ENCODE results near the gene SNIP1.
"Not testable (repeated sequence)": the region's sequence is repeated elsewhere in the genome, so short reads cannot be mapped to it uniquely, and the experiment has no call there.

The SNIP1 gene

GRCh38 chr1:37559957-37560379 lies 5.9 kb upstream of the SNIP1 start:
- DNase-seq (ENCODE audit: low read depth) = not testable (repeated sequence)

- DNase-seq (ENCODE audit: low read depth) = no peak
Observed at GRCh38 chr1:37559080-37559479, 5.0 kb upstream of the SNIP1 start.

- DNase-seq (ENCODE audit: low read depth) = no peak
Observed at GRCh38 chr1:37558411-37558810, 4.3 kb upstream of the SNIP1 start.

DNA sequence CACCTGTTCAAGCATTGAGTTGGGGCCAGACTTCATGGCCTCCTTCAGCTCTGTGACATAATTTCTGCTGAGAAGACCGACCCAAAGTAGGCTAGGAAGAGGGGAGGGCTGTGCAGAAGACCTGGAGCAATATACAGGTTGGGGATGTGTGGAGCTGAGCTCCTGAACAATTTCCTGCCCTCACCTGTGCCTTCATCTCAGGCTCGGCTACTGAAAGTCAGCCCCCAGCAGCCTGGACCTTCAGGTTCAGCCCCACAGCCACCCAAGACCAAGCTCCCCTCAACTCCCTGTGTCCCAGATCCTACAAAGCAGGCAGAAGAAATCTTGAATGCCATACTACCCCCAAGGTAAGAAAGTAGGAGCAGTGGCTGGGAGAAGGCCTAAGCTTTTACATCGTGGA lies 3.3 kb upstream of the SNIP1 start:
- no peak for DNase-seq (ENCODE audit: low read depth)

DNA sequence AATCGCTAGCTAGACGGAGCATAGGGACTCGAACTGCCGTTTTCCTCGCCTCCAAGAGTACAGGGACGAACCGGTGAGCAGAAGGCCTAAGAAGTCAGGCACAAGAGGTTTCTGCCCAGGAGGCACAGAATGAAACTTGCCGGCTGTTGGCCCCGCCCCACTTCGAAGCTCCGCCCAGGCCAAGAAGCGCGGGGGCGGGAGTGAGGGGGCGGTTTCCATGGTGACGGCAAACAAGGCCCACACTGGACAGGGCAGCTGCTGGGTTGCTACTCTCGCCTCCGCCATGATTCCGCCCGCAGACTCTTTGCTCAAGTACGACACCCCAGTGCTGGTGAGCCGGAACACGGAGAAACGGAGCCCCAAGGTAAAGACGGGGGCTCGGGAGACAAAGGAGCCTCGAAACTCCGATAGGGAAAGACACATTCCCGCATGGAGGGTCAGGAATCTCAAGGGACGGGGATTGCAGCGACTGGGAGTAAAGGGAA lies 2.7 kb upstream of the SNIP1 start, which contains the start of gene DNALI1:
Gene DNALI1 (plus strand): TSS at position 229 of the 485 bp plus-strand sequence. CDS start 55 bp downstream, at position 284.
- DNase-seq (ENCODE audit: low read depth) = no peak

DNA sequence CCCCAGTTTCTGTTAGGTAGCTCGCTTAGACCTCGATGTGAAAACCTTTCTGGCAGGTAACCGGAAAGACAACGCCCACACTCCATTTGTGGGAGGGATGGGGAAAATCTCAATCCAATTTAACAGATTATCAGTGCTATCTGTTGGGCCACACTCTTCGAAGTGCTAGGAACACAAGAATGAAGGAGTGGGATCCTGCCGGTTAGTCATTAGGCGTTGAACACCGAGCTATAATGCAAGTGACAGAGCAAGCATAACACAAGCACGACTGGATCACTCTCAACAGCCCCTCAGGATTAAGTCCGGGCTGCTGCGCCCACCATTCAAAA lies 531 bp downstream of the SNIP1 start:
- no peak for DNase-seq (ENCODE audit: low read depth)

DNA sequence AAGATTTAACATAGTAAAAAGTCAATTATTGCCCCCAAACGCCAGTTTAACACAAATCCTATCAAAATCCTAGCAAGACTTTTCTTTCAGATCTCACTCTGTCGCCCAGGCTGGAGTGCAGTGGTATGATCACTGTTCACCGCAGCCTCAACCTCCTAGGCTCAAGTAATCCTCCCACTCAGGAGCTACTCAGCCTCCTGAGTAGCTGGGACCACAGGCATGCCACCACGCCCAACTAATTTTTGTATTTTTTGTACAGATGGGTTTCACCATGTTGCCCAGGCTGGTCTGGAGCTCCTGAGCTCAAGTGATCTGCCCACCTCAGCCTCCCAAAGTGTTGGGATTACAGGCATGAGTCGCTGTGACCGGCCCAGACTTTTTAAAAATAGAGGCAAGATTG lies 4.8 kb downstream of the SNIP1 start:
- no peak for DNase-seq (ENCODE audit: low read depth)

GRCh38 chr1:37545019-37545418 lies 9.1 kb downstream of the SNIP1 start:
- DNase-seq (ENCODE audit: low read depth) = no peak

DNA sequence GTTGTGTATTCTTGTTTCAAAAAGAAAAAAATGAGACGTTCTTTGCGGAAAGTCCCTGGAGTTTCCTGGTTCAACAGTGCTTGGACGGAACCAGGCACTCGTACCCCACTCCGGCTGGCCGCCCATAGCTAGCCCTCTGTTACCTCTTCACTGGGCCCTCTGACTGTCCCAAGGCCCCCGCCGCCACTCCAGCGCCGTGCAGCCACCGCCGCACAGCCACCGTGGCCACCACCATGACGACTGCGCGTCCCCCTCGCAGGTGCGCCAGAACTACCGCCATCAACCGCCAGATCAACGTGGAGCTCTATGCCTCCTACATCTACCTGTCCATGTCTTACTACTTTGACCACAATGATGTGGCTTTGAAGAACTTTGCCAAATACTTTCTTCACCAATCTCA lies 9.6 kb downstream of the SNIP1 start:
- no peak for DNase-seq (ENCODE audit: low read depth)

- no peak for DNase-seq (ENCODE audit: low read depth)
Observed at GRCh38 chr1:37540036-37540785, 13.9 kb downstream of the SNIP1 start.

- DNase-seq (ENCODE audit: low read depth) = not testable (repeated sequence)
Observed at GRCh38 chr1:37539154-37539553, 14.9 kb downstream of the SNIP1 start.

- no peak for DNase-seq (ENCODE audit: low read depth)
Observed at GRCh38 chr1:37537378-37537777, 16.7 kb downstream of the SNIP1 start.

DNA sequence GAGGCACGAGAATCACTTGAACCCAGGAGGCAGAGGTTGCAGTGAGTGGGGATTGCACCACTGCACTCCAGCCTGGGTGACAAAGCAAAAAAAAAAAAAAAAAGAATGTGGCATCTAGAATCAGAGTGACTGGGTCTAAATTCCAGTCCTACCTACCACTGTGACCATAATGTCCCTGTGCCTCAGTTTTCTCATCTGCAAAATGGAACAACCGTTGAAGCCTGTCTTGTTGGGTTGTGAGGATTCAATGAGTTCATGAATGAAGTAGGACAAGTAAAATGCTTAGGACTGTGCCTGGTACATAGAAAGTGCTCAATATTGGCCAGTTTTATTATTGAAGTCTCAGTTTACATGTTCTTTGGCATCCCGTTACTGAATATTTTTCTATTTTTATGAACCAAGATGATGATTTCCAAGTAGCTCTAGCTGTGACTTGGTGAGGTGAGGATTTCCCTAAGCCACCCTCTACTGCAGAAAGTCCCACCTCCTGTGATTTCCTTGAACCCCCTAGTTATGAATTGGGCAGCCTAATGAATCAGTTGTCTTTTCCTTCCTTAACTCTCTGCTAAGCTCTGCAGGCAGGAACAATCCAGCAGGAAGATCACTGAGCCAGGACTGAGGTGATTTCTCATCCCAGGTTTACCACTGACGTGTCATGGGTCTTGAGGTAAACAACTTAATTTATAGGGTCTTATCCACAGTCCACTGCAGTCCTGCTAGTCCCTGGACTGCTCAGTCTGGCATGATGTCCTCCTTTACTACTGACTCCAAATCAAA lies 20.6 kb downstream of the SNIP1 start:
- DNase-seq (ENCODE audit: low read depth) = no peak

DNA sequence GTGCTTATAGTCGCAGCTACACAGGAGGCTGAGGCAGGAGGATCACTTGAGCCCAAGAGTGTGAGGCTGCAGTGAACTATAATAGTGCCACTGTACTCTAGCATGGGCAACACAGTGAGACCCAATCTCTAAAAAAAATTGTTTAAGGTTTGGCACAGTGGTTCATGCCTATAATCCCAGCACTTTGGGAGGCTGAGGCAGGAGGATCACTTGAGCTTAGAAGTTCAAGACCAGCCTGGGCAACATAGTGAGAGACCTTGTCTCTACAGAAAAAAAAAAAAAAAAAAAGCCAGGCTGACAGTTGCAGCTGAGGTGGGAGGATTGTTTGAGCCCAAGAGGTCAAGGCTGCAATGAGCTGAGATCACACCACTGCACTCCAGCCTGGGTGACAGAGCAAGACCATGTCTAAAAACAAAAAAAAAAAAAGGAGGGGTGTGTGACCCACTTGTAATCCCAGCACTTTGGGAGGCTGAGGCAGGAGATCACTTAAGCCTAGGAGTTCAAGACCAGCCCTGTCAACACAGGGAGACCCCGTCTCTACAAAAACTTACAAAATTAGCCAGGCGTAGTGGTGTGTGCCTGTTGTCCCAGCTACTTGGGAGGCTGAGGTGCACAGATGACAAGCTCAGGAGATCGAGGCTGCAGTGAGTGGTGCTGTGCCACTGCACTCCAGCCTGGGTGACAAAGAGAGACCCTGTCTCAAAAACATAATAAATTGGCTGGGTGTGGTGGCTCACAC lies 21.5 kb downstream of the SNIP1 start:
- not testable (repeated sequence) for DNase-seq (ENCODE audit: low read depth)

DNA sequence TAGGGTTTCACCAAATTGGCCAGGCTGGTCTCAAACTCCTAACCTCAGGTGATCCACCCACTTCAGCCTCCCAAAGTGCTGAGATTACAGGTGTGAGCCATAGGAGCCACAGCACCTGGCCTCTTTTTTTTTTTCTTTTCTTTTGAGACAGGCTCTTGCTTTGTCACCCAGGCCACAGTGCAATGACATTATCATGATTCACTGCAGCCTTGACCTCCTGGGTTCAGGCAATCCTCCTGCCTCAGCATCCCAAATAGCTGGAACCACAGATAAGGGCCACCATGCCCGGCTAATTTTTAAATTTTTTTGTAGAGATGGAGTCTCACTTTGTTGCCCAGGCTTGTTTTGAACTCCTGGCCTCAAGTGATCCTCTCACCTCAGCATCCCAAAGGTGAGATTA lies 24.2 kb downstream of the SNIP1 start:
- DNase-seq (ENCODE audit: low read depth) = not testable (repeated sequence)

DNA sequence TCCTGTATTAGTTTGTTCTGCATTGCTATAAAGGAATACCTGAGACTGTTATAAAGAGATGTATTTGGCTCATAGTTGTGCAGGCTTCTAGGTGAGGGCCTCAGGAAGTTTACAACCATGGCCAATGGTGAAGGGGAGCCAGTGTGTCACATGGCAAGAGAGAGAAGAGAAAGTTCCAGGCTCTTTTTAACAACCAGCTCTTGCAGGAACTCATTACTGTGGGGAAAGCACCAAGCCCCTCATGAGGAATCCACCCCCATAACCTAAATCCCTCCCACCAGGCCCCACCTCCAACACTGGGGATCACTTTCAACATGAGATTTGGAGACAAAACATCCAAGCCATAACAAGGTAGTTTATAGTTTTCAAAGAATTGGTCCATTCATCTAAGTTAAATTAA lies 34.5 kb downstream of the SNIP1 start:
- no peak for DNase-seq (ENCODE audit: low read depth)

DNA sequence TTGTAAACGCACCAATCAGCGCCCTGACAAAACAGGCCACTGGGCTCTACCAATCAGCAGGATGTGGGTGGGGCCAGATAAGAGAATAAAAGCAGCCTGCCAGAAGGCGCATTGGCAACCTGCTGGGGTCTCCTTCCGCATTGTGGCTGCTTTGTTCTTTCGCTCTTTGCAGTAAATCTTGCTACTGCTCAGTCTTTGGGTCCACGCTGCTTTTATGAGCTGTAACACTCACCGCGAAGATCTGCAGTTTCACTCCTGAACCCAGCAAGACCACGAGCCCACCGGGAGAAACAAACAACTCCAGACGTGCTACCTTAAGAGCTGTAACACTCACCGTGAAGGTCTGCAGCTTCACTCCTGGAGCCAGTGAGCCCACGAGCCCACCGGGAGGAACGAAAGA lies 35.2 kb downstream of the SNIP1 start:
- not testable (repeated sequence) for DNase-seq (ENCODE audit: low read depth)

GRCh38 chr1:37518241-37518640 lies 35.9 kb downstream of the SNIP1 start:
- DNase-seq (ENCODE audit: low read depth) = not testable (repeated sequence)

DNA sequence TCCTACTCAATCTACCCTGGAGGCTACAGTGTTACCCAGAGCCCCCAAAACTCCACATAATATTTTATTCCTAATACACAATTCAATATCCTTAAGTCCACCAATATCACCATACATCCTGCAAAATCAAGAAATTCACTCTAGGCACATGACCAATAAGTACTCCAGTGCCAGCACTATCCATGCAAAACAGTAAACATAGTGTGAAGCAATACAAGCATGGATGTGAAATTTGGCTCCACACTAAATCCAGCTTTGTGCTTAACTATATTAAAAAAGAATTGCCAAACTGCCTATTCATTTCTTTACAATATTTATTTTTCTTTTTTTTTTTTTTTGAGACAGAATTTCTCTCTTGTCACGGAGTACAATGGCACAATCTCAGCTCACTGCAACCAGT lies 36.5 kb downstream of the SNIP1 start:
- no peak for DNase-seq (ENCODE audit: low read depth)

DNA sequence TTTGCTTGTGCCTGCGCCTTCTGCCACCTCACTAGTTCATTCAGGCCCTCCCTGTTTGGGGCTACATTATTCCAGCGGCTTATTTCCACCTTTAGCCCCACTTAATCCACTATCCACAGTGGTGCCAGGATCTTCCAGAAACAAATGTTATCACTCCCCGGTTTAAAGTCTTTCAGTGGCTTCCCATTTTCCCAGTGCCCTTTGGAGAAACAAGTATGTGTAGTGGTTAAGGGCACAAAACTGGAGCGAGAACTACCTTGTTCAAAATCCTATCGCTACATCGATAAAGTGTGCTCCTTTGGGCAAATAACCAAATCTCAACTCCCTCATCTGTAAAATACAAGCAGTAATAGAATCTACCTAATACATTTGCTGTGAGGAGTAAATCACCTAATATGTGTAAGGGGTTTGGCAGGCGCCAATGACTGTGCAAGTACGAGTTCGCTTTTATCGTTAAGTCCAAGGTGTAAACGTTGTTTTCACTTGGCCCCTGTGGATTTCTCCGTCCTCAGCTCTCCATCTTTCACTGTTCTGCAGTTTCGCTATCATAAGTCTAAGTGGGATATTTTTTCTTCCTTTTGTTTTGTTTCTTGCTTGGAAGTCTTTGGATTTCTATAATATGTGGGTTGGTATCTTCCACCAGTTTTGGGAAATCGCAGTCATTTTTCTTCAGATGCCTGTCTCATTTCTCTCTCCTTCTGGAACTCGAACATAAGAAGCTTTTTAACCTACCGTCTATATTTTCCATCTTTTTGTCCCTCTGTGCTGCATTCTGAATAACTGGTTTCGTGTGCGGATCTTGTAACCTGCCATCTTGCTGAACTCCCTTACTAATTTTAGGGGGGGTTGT lies 38.7 kb downstream of the SNIP1 start:
- no peak for DNase-seq (ENCODE audit: low read depth)

- DNase-seq (ENCODE audit: low read depth) = peak; percentile 52
Observed at GRCh38 chr1:37514350-37515184, 39.5 kb downstream of the SNIP1 start, which contains the start of gene MEAF6. Gene MEAF6, minus strand, starts transcription at chr1:37514766. Its CDS starts 20 bp downstream, at chr1:37514746.
